GM18507 (cell line): ENCODE data around the gene IBA57.

ENCODE experiments used
- DNase-seq: peaks from one replicate; pipeline ENCODE4 v3.0.0; 2011; ENCODE audit warnings: low read depth; ENCODE audit not compliant: insufficient read length; ENCODE audit errors: extremely low spot score
- FAIRE-seq: peaks from 2 replicates; lab custom pipeline; 2011; peaks lifted over from hg19 to GRCh38; lab: Jason Lieb, UNC

The IBA57 gene

GRCh38 chr1:228165372-228166169 lies at the start of gene IBA57:
Gene IBA57, plus strand, starts transcription at chr1:228165804. Its CDS starts 13 bp downstream, at chr1:228165817.
- DNase-seq (peak; percentile 99), FAIRE-seq (peak; percentile 96)

- FAIRE-seq (no peak), DNase-seq (no peak)
Measured at GRCh38 chr1:228117335-228117734, 48.3 kb upstream of the IBA57 start.

- no peak for DNase-seq
- FAIRE-seq, result no peak
Measured at GRCh38 chr1:228118040-228118439, 47.6 kb upstream of the IBA57 start.

GRCh38 chr1:228120351-228120750 lies 45.3 kb upstream of the IBA57 start:
- FAIRE-seq (no peak), DNase-seq (no peak)

GRCh38 chr1:228120857-228121489 lies 44.6 kb upstream of the IBA57 start:
- FAIRE-seq (no peak), DNase-seq (no peak)

GRCh38 chr1:228122921-228123441 lies 42.6 kb upstream of the IBA57 start:
- no peak for FAIRE-seq
- no peak for DNase-seq

GRCh38 chr1:228123505-228123904 lies 42.1 kb upstream of the IBA57 start:
- FAIRE-seq (no peak), DNase-seq (no peak)

- DNase-seq, result no peak
- FAIRE-seq, result no peak
Measured at GRCh38 chr1:228125185-228125584, 40.4 kb upstream of the IBA57 start.

- FAIRE-seq (no peak), DNase-seq (no peak)
Measured at GRCh38 chr1:228131766-228132165, 33.8 kb upstream of the IBA57 start.

- no peak for FAIRE-seq
- DNase-seq, result no peak
Measured at GRCh38 chr1:228134591-228134990, 31.0 kb upstream of the IBA57 start.

GRCh38 chr1:228136901-228137300 lies 28.7 kb upstream of the IBA57 start:
- DNase-seq (no peak), FAIRE-seq (no peak)

- no peak for FAIRE-seq
- DNase-seq, result no peak
Measured at GRCh38 chr1:228139406-228139930, 26.1 kb upstream of the IBA57 start.

GRCh38 chr1:228139931-228140723 lies 25.5 kb upstream of the IBA57 start, which contains the start of gene GUK1:
Gene GUK1, plus strand, starts transcription at chr1:228140279. Its CDS starts 24 bp downstream, at chr1:228140303.
- peak; percentile 99 for FAIRE-seq
- DNase-seq, result peak; percentile 97

- FAIRE-seq (peak; percentile 24), DNase-seq (no peak)
Measured at GRCh38 chr1:228140724-228141225, 24.8 kb upstream of the IBA57 start.

GRCh38 chr1:228141226-228142044 lies 24.2 kb upstream of the IBA57 start:
- FAIRE-seq (peak; percentile 35), DNase-seq (peak; percentile 18)

GRCh38 chr1:228142155-228142691 lies 23.4 kb upstream of the IBA57 start:
- DNase-seq, result no peak
- no peak for FAIRE-seq

GRCh38 chr1:228142701-228143136 lies 22.9 kb upstream of the IBA57 start:
- FAIRE-seq, result no peak
- DNase-seq, result no peak

- DNase-seq, result no peak
- FAIRE-seq, result no peak
Measured at GRCh38 chr1:228143480-228144192, 22.0 kb upstream of the IBA57 start.
